ENCODE measurements around the gene ARHGEF10L.

Gene ARHGEF10L

DNA sequence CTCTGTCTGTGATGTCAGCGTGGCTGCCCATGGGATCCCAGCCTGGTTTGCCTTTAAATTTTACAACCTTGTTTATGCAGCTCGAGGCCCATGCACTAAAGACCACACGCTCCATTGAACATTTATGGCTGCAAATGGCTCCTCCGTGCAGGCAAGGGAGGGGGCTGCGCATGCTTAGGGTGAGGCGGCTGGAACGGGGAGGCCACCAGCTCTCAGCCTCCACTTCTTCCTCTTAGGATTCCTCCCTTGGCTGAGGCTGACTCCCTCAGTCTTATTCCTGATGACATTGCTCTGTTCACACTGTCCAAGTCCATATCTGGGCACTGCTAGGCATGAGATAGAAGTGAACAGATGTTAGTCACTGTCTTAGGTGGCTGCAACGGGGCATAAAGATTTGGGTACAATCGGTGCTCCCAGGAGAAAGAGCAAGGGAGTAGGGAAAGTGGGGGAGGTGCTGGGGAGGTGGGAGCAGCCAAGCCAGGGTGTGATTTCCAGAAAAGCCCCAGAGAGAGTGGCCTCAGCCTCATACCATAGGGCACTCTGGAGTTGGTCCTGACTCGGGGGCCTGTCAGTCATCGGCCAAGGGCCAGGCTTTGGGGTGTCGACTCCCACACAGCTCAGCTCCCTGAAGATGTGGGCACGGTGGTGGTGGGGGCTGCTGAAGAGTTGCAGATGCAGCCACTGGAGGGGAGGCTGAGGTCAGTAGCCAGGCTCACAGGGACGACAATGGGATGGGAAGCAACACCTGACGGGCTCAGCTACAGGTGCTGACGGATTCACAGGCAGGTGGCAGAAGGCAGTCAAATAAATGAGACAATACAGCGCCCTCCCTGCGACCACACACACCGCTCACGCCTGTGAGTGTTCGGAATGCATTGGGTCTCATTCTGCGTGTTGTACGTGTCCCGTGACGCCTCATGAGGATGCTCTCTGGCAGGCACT lies 178.4 kb downstream of the ARHGEF10L start:
- no peak for DNase-seq (ENCODE audit: low read depth)

GRCh38 chr1:17719874-17720273 lies 180.4 kb downstream of the ARHGEF10L start:
- no peak for DNase-seq (ENCODE audit: low read depth)

DNA sequence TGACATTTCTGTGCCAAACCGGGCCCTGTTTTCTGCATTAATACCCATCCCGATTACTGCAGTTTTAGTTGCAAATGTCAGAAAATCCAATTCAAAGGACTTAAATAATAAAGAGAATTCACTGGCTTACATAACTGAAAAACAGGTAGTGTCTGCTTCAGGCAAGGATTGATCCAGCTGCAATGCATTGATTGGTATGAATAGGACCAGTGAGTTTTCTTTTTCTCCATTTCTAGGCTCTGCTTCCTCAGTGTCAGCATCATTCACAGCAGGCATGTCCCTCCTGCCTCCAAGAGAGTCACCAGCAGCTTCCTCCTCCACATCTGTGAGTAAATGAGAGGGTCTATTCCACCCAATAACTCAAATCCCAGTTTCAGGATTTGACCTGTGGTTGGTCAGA lies 181.9 kb downstream of the ARHGEF10L start:
- DNase-seq (ENCODE audit: low read depth) = no peak

GRCh38 chr1:17723684-17724083 lies 184.2 kb downstream of the ARHGEF10L start:
- no peak for DNase-seq (ENCODE audit: low read depth)

DNA sequence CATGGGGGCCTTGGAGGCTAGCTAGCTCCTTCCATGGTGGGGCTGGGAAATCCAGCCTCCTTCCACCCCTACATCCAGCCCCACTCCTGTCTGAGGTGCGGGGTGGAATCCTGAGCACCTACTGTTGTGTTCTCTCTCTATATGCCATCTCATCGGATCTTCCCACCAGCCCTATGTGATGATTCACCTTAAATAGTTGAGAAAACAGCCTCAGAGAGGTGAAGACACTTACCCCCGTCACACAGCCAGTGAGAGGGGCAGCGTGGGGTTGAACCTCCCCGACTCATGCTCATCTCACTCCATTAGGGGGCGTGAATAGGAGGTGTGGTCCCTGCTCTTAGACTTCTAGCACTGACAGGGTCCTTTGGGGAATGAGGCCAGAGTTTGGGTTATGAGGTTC lies 184.7 kb downstream of the ARHGEF10L start:
- no peak for DNase-seq (ENCODE audit: low read depth)

DNA sequence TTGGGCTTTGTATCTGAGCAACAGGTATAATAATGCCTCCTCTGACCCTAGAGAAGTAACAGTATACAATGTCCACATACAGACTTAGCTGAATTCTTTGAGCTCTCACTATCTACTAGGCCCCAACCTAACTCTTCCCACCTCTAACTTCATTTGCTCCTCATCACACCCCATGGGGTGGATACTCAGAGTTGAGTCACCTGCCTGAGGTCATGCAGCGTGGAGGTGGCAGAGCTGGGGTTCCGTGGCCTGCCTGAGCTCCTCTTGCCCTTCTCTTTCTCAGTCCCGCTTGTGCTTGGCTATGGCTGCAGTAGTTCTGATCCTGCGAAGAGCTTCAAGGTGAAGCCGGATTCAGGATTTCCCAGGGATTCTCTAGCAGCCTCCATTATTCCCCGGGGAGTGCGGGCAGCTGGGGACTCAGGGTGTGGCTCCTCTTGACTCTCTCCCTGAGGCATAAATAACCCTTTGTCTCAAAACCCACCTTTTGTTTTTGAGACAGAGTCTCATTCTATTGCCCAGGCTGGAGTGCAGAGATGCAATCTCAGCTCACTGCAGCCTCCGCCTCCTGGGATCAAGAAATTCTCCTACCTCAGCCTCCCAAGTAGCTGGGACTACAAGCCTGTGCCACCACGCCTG lies 185.7 kb downstream of the ARHGEF10L start:
- DNase-seq (ENCODE audit: low read depth) = no peak

DNA sequence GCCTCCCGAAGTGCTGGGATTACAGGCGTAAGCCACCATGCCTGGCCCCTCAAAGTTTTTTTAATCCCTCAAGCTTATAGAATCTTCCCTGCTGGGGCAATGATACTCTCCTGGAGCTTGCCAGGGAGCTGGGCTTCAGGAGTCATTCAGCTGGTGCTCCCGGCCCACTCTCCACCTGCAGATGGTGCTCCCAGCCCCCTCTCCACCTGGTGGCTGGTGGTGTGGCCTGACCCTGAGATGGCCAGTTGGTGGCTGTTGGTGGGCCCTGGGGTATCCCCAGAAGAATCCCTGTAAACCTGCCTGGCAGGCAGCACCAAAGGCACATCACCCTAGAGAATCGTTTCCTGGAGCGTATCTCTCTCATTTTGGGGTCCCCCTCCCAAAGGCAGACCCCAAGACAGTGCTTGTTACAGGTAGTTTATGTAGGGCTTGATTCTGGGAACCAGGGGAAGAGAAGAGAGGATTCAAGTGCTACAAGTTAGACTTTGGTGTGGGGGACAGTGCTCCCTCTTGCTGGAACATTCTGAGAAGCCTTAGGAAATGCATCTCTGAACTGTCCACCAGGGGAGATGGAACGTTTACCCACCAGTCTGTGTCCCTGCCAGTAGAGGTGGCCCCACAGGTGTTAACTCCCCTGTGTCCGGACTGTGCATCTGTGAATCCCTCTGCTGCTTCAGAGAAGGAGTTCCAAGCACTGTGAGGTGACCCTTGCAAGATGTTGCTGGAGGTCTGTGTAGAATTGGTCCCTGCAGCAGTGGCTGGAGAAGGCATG lies 186.5 kb downstream of the ARHGEF10L start:
- DNase-seq (ENCODE audit: low read depth) = no peak

- DNase-seq (ENCODE audit: low read depth) = no peak
Observed at GRCh38 chr1:17728123-17728712, 188.7 kb downstream of the ARHGEF10L start.

GRCh38 chr1:17729248-17729647 lies 189.8 kb downstream of the ARHGEF10L start:
- no peak for DNase-seq (ENCODE audit: low read depth)

GRCh38 chr1:17729909-17730308 lies 190.4 kb downstream of the ARHGEF10L start:
- DNase-seq (ENCODE audit: low read depth) = no peak

DNA sequence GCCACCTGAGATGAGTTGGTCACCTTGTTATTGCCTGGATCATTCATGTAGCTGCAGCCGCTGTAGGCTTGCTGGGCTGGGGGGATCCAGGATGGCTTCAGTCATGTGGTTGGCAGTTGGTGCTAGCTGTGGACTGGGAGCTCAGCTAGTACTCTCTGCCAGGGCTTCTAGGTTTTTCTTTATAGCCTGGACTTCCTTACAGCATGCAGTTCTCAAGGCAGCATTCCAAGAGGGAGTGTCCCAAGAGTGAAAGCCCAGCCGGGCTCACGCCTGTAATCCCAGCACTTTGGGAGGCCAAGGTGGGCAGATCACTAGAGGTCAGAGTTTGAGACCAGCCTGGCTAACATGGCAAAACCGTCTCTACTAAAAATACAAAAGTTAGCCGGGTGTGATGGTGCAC lies 192.0 kb downstream of the ARHGEF10L start:
- no peak for DNase-seq (ENCODE audit: low read depth)

DNA sequence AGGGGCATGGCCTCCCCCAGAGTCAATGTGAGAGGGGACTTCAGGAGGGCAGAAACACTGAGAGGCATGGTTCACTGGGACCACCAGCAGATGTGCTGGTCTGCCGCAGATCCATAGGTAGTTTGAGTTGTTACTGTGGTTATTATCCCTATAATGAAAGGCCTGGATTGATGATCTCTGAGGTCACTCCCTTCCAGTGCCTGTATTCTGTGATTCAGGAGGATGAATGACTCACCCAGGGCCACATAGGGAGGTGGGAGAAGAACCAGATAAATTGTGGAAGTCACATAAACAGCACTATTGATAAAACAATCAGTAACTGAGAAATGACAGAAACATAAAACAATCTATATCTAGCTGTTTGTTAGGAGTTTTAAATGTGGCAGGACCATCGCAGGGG lies 193.0 kb downstream of the ARHGEF10L start:
- DNase-seq (ENCODE audit: low read depth) = peak; percentile 34

GRCh38 chr1:17733661-17734060 lies 194.2 kb downstream of the ARHGEF10L start:
- no peak for DNase-seq (ENCODE audit: low read depth)

DNA sequence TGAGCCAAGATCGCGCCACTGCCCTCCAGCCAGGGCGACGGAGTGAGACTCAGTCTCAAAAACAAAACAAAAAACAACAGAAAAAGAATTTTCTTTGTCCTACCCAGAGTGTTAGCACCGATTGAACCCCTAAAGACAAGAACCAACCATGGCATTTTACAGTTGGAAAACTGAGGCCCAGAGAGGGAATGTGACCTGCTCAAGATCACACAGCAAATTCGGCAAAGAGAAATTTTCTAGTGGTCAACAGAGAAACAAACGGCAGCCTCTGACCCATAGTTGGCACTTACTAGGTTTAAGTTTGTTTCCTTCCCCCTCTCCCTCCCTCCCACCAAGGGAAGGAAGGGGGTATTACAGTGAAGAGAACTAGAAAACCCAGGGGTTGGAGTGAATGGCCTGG lies 195.1 kb downstream of the ARHGEF10L start:
- no peak for DNase-seq (ENCODE audit: low read depth)

DNA sequence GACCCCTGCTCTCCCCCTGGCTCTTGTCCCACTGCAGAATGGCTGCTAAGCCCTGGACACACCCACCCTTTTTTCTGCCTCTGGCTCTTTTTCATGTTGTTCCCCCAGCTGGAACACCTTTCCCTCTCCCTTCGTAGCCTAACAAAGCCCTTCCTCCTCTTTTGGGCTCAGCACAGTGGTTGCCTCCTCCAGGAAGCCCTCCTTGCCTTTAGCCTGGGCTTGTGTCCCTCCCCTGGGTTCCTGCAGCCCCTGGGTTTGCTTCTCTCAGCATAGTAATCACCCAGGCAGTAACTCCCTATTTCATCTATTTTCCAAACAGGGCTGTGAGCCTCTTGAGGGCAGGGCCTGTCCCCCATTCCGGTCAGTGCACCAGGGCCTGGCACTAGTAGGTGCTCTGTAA lies 195.8 kb downstream of the ARHGEF10L start:
- no peak for DNase-seq (ENCODE audit: low read depth)

DNA sequence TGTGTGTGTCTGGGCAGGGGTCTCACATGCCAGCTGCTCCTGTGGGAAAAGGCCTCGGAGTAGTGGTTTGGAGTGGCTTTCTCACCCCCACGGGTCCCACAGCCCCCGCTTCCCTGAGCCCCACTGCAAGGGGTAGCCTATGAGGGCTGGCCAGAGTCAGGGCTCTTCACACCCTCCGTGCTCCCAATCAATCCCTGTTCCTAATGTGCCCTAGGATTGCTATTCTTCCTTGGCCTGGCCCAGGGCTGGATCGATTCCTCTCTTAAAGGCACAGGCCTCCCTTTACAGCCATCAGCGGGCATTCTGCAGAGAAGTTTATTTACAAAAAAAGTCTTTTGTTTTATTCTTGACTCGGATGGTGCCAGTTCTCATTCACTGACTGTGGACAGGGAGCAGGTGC lies 196.3 kb downstream of the ARHGEF10L start:
- no peak for DNase-seq (ENCODE audit: low read depth)

DNA sequence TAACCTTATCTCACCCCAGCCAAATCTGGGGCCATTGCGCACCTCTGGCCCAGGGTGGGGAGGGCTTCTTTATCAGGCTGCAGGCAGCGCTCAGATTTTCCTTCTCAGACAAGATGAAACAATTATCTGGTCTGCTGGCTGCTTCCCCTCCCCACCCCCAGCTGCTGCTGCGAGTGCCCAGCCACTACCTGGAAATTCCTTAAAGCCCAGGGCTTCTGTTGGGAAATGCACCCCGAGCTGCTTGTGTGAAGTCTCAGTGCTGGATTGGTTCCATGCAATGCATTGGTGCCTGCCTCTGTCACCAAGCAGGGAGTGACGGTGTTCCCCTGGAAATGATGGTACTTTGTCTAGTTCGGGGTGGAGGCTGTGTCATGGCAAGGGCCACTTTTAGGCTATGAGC lies 197.1 kb downstream of the ARHGEF10L start:
- no peak for DNase-seq (ENCODE audit: low read depth)

DNA sequence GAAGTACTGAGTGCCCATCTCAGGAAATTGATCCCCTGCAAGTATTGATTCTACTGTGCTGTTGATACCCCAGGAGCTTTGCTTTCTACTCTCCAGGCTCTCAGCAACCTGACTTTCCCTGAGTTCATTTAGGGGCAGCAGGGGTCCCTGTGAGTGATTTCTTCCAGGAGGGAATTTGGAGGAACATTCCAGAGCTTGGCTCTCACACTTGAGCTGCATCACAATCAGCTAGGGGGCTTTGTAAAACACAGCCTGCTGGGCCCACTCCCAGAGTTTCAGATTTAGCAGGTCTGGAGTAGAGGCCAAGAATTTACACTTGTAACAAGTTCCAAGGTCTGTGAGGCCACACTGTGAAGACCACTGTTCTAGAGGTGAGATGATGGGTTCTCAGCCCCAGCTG lies 199.6 kb downstream of the ARHGEF10L start:
- DNase-seq (ENCODE audit: low read depth) = no peak

- DNase-seq (ENCODE audit: low read depth) = no peak
Observed at GRCh38 chr1:17741052-17741451, 201.6 kb downstream of the ARHGEF10L start.

GRCh38 chr1:17742583-17742982 lies 203.1 kb downstream of the ARHGEF10L start:
- DNase-seq (ENCODE audit: low read depth) = no peak

DNA sequence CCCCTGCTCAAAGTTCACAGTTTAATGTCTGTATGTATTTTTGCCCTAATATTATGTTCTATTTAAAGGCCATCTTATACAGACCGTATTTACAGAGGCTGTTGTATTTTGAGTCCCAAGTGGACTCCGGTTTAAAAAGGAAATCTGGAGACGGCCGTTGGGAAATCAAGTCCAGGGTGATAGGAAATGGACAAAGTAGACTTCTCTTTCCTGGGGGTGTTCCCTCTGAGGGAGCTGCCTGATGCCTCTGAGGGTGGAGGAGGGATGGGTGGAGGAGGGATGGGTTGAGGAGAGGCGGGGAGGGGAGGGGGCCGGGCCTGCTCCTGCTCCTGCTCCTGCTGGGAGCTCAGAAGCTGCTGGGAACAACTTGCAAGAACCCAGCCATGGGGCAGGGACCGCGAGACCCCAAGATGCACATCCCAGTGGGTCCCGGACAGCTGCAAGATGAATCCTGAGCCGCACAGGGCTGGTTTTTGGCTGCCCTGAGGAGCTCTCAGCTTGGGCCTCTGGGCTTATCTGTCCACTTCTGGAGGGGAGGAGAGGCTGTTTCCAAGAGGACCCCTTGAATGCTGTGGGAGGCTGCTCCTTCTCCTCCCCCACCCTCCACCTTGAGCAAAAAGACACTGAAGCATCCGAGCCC lies 203.6 kb downstream of the ARHGEF10L start:
- DNase-seq (ENCODE audit: low read depth) = no peak

GRCh38 chr1:17743925-17744324 lies 204.4 kb downstream of the ARHGEF10L start:
- DNase-seq (ENCODE audit: low read depth) = no peak
